ENCODE data around the gene SHBG.

GRCh38 chr17:7676533-7676932 is 46.6 kb downstream of the SHBG start:
- TF ChIP-seq CTCF (IDR thresholded peaks at IDR 0.05; ENCODE audit: low read depth, low read length): no peak
- TF ChIP-seq POLR2A (IDR thresholded peaks at IDR 0.05; ENCODE audit: extremely low read depth, insufficient read length): no peak
- no peak for TF ChIP-seq MAX (IDR thresholded peaks at IDR 0.05; ENCODE audit: low read depth, low read length)
